ENCODE results near the gene NPR3. TPM values are rescaled to one million over a fixed set of nuclear protein-coding genes. Genes with fewer than 3 reads are reported as not detected.

The NPR3 gene
- total RNA-seq, 2 donors from 2014 or later: 10.9 to 26.2 TPM

GRCh38 chr5:32740651-32741050, 29.5 kb downstream of the NPR3 start:
- intact Hi-C loops (cut with DNase I): no loop called here
- ATAC-seq: no peak
- DNase-seq: no peak

DNA sequence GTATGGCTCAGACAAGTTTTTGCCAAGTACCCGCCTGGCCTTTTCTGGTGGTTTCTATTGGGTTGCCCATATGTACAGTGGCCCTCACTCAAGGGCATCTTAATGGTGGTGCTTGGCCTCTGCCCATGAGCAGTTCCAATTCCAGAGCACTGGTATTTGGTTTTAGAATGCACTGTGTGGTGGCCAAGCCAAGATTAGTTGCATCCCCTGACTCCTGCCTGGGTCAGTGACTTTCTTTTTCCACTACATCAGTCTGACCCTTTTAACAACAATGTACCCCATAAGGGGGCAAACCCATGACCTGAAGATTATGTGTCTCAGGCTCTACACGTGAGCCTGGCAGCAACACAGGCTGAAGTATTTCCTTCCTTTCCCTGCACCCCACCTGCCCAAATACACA, 34.2 kb downstream of the NPR3 start:
- ATAC-seq (no peak), DNase-seq (no peak)
- intact Hi-C loops (cut with DNase I): no loop called here

DNA sequence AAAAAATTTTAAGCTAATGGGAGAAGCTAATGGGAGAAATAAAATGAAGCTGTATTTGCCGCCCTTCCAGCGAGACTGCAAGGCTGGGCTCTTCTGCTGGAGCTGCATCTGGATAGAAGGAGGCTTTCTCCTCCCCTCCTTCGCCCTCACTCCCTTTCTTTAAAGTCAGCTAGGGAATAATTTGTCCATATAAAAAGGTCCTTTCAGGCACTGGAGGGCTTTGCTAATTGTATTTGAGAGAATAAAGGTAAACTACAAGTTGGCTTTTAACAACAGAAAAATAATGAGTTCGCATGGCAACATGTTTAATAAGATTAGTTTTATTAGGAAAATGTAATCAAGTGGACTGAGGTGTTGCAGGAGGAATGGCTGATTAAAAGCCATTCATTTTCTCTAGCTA, 41.3 kb downstream of the NPR3 start:
- ATAC-seq: no peak

GRCh38 chr5:32753051-32753450, 41.9 kb downstream of the NPR3 start:
- DNase-seq: no peak
- intact Hi-C loops (cut with DNase I): no loop called here
- ATAC-seq: no peak

More for the DNA sequence above, 41.3 kb downstream of the NPR3 start:
- intact Hi-C loops (cut with DNase I): no loop called here
- no peak for DNase-seq

DNA sequence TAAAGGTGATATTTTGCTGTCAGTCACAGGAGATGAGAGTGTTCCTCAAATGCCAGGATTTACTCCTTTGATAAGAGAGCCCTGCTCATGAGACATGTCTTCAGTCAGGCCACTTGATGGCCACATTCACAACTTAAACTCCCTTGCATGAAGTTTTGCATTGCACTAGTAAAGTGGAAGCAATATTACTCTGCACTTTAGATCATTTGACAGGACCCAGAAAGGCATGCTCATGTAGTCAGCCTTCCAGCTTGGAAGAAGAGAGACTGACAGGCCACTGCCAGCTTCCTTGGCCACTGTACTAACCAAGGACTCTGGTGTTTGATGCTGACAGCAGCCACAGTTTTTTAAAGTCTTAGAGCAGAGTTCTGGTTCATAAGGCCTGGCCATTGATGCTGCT, 42.6 kb downstream of the NPR3 start:
- intact Hi-C loops (cut with DNase I): no loop called here
- ATAC-seq (no peak), DNase-seq (no peak)

DNA sequence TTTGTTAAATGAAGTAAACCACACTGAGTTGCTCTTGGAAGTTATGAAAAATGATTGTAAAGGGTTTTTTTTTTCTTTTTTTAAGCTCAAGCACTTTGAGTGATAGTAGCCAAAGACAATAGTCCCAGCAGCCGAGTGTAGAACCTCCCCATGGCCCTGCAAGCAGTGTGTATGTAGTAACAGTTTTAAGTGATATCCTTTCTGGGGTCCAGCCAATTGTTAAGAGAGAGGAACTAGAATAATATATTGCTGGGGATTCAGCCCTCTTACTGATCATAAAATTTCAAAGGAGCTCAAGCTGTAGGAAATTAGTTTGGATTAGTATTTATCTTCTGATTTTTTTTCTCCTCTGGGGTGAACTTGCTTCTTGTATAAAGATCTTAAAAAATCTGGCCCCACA, 43.2 kb downstream of the NPR3 start:
- intact Hi-C loops (cut with DNase I): no loop called here
- no peak for ATAC-seq
- no peak for DNase-seq

GRCh38 chr5:32760091-32760509, 49.0 kb downstream of the NPR3 start:
- DNase-seq (no peak), ATAC-seq (no peak)
- intact Hi-C loops (cut with DNase I): no loop called here

GRCh38 chr5:32765266-32765665, 54.1 kb downstream of the NPR3 start:
- ATAC-seq (no peak), DNase-seq (no peak)
- intact Hi-C loops (cut with DNase I): no loop called here

DNA sequence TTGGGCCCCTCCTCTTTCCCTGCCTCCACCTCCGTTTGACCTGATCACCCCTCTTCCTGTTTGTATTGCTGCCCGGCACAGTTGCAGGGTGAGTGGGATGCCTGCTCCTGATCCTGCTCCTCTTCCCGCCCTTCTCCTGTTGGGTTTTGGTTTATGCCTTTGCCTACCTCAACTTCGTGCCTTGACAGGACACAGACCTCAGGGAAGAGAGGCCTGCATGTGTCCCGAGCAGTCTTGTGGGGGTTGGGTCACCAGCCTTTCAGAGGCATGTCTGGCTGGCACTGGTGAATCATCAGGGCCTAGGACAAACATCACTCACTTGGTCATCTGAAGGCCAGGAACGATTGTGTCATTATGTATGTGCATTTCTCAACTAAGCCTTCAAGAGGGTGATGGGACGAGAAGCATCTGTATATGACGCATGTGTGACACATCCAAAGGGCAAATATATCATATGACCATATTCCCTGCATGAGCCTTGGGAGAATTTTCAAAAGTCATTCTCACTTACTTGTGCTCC, 56.9 kb downstream of the NPR3 start:
- no peak for ATAC-seq
- intact Hi-C loops (cut with DNase I): no loop called here
- DNase-seq: no peak

- ATAC-seq (no peak), DNase-seq (no peak)
- intact Hi-C loops (cut with DNase I): no loop called here
These were observed 58.6 kb downstream of the NPR3 start for GRCh38 chr5:32769711-32770110.

DNA sequence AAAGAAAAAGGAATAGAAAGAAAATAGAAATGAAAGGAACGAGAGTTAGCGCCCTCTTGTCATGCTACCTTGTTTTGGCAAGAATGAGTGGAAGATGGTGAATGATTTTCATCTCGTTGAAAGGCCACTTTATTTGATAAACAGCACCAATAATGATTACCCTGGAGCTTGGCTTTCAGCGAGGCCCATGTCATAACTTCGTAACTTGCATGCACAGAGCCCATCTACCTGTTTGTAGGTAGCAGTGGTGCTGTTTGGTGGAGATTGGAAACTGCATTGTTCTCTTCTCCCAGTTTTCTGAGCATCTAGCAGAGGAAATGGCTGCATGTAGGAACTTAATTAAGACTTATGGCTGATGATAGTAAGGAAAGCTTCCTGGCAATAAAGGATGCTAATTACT, 59.3 kb downstream of the NPR3 start:
- DNase-seq (no peak), ATAC-seq (no peak)
- intact Hi-C loops (cut with DNase I): no loop called here

- DNase-seq: peak; percentile 34
- peak in 1 of 2 donors; percentile 59 for ATAC-seq
- intact Hi-C loops (cut with DNase I): no loop called here
These were observed 59.9 kb downstream of the NPR3 start for GRCh38 chr5:32771037-32771436.

DNA sequence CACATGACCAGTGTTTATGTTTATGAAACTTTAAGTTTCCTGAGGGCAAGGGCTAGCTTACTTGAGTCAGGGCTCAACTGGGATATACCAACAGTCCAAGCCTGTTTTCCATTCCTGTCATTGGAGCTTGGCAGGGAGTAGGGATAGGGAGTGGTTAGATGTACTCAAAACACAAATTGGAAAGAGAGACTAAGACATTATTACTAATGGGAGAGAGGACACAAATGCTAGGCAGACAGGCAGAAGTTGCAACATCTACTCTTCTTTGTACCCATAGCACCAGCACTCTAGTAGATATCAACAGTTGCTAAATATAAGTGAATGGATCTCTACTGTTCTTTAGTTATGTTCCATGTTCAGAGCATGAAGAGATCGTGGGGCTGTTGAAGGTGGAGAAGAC, 62.8 kb downstream of the NPR3 start:
- no peak for ATAC-seq
- DNase-seq: no peak
- intact Hi-C loops (cut with DNase I): no loop called here

- intact Hi-C loops (cut with DNase I): no loop called here
- ATAC-seq: no peak
- DNase-seq: no peak
These were observed 65.1 kb downstream of the NPR3 start for GRCh38 chr5:32776200-32776599.

DNA sequence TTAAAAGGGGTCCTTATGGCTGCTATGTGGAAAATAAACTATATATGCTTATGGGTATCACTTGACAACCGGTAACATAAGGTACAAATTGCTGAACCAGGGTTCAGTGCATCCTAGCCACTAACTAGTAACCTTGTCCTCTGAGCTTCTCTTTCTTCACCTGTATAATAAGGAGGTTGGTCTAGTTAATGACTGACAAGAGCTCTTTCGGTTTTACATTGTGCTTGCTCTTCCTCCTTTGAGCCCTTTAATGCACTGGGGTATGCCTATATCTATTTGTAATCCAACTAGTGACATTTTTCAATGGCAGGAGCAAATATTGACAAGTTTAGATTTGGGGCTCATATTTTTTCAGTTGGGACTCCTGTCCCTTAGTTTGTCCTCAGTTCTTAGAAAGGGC, 66.1 kb downstream of the NPR3 start:
- DNase-seq: no peak
- intact Hi-C loops (cut with DNase I): no loop called here
- ATAC-seq: no peak

DNA sequence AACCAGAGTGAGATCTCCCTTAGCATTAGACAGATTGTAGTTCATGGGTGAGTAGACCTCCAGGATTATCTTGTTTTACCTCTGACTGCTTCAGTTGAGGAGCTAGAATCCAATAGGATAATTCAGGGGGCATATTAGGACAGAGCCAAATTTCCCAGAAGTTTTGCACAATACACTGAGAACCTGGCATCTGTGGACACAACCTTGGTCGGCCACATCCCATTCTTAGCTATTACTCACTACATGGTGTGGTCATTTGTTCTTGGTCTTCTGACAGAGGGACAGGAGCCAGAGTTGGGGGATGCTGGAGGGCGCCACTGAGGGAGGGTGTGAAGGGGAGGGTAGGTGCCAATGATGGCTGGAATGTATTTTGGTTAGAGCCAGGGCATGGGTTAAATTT, 66.6 kb downstream of the NPR3 start:
- intact Hi-C loops (cut with DNase I): no loop called here
- ATAC-seq (no peak), DNase-seq (no peak)

- no peak for DNase-seq
- ATAC-seq: no peak
- intact Hi-C loops (cut with DNase I): no loop called here
These were observed 67.3 kb downstream of the NPR3 start for GRCh38 chr5:32778403-32778802.

DNA sequence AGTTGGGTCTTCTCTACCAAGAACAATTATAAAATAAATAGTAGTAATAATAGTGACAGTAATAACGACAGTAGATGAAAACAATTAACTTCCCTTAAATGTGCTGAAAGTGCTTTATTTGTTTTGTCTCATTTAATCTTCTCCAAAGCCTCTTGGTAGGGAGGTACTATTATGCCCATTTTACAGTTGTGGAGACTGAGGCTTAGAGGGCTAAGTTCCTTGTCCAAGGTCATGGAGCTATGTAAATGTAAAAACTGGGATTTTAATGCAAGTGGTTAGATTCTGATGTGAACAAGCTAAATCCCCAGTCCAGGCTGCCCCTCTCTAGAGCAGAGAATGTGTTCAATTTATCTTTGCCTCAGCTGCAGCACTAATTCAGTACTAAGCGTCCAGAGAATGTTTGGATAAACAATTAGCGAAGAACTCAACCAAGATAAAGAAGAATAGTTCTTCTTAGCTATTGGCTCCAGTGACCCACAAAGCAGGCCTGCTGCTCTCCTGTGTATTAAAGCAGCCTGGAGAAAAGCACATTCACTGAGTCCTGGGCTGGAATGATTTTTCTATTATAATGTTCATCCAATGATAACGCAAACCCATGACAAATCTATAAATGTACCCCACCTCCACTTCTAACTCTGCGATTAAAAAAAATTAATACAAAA, 68.8 kb downstream of the NPR3 start:
- DNase-seq (no peak), ATAC-seq (peak in 1 of 2 donors; percentile 38)
- intact Hi-C loops (cut with DNase I): no loop called here

DNA sequence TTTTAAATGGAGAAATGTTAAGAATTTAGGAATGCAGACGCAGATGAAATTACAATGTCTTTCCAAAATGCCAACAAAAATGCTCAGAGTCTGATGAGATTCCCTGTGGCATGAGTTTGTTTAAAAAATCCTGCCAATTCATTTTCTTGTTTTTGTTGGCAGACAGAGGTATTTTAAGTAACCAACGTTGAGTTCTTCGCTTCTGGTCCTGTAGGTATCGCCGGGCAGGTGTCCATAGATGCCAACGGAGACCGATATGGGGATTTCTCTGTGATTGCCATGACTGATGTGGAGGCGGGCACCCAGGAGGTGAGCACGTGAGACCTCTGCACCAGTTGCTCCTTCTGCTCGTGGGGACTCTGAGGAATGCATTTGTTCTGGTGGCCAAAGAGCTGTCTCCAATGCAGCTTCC, 69.4 kb downstream of the NPR3 start:
- DNase-seq (no peak), ATAC-seq (peak; percentile 19 to 29)
- intact Hi-C loops (cut with DNase I): no loop called here

DNA sequence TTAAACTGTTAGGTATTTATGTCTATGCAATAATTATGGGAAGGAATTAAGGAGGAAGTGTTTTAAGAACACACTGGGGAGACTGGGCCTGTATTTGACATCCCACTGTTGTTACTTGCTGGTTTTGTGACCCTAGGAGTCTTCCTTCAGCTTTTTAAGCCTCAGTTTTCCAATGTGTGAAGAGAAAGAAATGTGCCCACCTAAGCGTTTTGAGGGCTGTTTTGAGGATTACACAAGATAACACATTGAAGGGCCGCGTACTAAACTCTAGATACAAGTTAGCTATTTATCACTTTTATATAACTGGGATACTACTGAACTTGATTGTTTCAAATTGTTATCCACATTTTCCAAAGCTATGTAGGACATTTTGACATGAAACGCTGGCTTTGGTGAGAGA, 72.5 kb downstream of the NPR3 start:
- DNase-seq: no peak
- intact Hi-C loops (cut with DNase I): no loop called here
- ATAC-seq: no peak

GRCh38 chr5:32785611-32786254, 74.6 kb downstream of the NPR3 start:
- intact Hi-C loops (cut with DNase I): no loop called here
- ATAC-seq (peak in 1 of 2 donors; percentile 55), DNase-seq (no peak)

All from left cardiac atrium (tissue), 4 donors.